GM12872 (cell line): ENCODE data around the gene CHL1.

Source experiments
- TF ChIP-seq, protein P1 (sequence below): IDR thresholded peaks from 3 replicates; pipeline ENCODE4 v1.5.1; 2011; ENCODE audit warnings: low read depth, mild to moderate bottlenecking, low read length, moderate library complexity; ENCODE audit not compliant: insufficient read depth

Gene CHL1

GRCh38 chr3:447671-448070 lies 251.1 kb downstream of the CHL1 start:
- TF ChIP-seq, protein P1, sequence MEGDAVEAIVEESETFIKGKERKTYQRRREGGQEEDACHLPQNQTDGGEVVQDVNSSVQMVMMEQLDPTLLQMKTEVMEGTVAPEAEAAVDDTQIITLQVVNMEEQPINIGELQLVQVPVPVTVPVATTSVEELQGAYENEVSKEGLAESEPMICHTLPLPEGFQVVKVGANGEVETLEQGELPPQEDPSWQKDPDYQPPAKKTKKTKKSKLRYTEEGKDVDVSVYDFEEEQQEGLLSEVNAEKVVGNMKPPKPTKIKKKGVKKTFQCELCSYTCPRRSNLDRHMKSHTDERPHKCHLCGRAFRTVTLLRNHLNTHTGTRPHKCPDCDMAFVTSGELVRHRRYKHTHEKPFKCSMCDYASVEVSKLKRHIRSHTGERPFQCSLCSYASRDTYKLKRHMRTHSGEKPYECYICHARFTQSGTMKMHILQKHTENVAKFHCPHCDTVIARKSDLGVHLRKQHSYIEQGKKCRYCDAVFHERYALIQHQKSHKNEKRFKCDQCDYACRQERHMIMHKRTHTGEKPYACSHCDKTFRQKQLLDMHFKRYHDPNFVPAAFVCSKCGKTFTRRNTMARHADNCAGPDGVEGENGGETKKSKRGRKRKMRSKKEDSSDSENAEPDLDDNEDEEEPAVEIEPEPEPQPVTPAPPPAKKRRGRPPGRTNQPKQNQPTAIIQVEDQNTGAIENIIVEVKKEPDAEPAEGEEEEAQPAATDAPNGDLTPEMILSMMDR: no peak

DNA sequence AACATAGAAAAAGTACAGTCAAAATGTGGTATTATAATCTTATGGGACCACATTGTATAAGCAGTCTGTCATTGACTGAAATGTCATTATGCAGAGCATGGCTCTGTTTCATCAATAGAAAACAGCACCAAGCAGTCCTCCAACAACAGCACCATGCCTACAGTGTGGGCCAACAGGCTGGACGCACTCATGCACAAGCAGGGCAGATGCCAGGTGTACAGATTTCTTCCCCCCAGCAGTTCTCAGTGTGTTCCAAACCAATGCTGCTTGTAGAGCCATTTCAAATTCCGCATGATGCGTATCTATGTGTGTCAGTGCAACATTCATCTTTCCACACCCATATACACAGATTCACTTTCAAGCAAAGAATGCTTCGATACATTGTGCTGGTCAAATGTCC lies 253.1 kb downstream of the CHL1 start:
- TF ChIP-seq, protein P1: no peak

- TF ChIP-seq, protein P1: no peak
Measured at GRCh38 chr3:452221-452620, 255.7 kb downstream of the CHL1 start.

DNA sequence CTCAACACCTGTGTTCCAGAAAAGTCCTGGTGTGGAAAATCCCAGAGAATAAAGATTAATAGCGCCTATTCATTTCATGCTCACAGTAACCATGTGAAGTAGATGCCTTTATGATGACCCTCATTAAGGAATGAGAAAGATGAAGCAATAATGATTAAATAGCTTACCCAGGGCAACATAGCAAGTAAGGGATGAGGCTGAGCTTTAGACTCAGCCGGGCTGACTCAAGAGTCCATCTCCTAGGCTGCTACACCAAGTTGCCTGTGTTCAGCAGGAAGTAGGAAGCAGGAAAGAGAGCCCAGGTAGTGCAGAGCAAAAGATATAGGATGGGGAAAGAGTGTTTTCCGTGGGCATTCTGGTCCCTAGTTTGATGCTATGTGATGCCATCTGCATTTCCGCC lies 256.5 kb downstream of the CHL1 start:
- TF ChIP-seq, protein P1: no peak

DNA sequence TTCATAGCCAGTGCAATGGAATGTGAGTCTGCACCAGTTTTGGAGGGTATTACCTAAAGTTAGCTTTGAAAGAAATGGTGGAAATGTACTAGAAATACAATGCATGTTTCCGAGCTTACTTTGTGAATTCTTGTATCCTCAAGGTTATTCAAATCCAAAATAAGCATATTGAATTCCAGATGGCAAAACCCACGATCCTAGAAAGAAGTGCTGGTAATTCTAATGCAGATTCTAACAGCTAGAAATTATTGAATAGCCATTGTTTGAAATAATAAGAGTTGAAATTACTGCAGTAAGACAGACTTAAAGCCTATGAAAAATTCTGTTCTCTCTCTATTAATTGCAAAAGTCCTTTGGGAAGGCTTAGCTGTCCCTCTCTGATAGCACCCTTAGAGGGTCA lies 258.4 kb downstream of the CHL1 start:
- TF ChIP-seq, protein P1: no peak

GRCh38 chr3:458124-458523 lies 261.6 kb downstream of the CHL1 start:
- TF ChIP-seq, protein P1: no peak

DNA sequence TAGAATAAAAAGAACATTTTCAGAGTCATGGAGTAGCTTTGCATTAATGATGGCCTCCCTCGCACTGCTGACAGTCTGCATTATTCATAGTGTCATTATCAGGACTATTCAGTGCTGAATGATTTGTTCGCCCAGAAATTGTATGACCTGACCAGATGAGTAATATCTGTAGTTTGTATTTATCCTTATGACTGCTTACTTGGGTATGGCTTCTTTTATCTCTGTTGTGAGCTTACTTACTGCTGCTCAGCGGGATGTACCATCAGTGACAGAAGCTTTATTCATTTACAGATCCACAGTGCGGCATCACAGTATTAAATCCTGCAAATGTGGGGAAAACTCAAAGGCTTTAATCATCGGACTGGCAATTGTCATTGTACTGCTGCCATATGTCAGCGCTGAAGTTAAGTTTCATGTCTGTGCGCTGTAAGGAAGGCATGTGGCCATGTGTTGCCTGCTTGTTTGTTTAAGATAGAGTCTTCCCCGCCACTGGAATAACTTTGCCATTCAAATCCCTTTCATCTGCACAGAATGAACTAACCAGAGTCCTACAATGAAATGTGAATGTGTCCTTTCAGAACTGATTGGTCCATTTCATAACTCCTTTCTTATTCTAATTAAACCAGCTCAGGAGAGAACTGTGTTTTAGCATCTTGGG lies 262.2 kb downstream of the CHL1 start:
- TF ChIP-seq, protein P1: no peak
